HG03196 (cell line): ENCODE measurements around the gene MICALL1.

ENCODE experiments used
- ATAC-seq: cut with Tn5 transposase; IDR thresholded peaks from one replicate; pipeline ENCODE4 v1.9.1; 2021; ENCODE audit not compliant: unreplicated experiment

MICALL1 gene

DNA sequence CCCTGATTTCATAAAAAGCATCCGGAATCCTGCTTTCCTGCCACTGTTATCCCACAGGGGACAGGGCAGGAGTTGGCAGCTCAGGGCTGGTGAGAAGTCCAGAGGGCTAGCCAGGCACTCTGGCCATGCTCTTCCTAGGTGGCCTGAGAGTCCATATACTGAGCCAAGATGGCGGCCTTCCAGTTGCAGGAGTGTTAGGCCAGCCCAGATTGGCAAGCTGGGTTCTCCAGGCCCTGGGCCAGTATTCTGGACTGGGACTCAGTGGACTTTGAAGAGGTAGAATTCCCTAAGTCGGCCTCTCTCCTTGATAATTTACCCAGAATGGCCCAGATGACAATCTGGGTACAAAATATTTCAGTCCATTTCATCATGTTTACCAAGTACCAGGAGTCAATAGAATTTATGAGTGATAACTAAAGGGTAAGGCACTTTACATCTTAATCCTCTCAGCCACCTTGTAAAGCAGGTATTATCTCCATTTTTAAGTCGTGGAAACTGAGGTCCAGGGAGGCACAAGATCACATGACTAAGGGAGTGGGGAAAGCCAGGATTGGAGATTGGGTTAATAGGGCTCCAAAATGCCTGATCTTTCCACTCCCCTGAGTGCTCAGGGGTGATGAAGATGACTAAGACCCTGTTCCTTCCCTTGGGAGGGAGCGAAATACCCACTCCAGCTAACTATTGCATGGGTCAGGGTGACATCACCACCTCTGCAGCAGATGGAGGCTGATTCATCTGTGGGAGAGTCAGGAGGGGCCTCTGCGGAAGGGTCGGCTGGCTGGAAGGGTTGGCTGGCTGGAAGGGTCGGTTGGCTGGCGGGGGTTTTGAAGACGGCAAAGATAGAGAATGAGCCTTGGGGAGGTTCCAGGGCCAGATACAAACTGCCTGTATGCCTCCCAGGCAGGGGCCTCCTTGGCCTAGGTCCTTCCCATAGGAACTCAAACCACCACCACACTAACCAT lies 1.2 kb upstream of the MICALL1 start:
- no peak for ATAC-seq

GRCh38 chr22:37906364-37907008 lies 389 bp downstream of the MICALL1 start:
- no peak for ATAC-seq

- no peak for ATAC-seq
Observed at GRCh38 chr22:37907036-37907954, 1.2 kb downstream of the MICALL1 start.

DNA sequence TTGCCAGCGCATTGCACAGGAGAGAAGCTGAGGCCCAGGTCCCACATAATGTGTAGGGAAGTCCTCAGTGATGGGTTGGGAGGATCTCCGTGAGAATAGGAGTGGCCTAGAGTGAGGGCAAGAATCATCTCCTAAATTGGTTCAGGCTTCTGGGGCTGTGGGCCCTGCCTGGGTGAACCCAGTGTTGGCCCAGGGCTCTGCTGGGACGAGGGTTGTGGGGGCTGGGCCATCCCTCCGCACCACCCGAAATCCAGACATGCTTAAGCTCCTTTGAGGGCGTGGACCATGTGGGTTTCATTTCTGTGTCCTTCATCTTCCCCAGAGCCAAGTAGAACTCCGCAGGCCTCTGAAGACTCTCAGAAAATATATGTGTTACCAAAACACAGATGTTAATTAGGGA lies 3.7 kb downstream of the MICALL1 start:
- no peak for ATAC-seq

DNA sequence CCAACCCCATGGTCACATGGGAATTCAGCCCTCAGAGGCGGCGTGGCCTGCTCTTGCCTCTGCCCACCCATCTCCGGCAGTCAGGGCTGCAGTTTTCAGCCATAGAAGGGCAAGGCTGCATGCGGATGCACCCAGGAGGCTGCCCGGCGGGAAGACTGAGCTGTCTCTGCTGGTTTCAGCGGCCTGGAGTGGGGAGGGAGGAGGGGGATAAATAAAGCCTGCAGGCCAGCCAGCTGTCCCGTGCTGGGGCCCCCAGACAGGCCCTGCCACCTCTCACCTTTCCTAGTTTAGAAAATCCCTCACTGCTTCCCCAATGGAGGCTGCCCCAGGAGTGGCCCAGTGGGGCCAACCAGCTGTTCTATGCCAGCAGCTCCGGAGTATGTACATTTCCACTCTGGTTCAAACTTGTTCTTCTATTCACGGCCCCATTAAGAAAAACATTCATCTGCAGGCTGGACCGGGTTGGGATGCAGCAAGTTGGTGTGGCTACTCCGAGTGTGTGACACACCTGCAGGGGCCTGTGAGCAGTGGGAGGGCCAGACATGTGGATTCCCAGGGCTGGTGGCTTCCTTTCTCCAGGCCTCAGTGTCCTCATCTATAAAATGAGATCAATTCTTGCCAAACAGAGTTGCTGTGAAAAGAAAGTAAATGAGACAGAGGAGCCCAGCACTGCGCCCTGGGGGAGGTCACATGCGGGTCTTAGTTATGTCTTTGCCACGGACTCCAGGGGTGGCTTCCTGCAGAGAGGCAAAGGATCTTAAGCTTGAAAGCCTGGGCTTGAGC lies 5.0 kb downstream of the MICALL1 start:
- ATAC-seq, result no peak

DNA sequence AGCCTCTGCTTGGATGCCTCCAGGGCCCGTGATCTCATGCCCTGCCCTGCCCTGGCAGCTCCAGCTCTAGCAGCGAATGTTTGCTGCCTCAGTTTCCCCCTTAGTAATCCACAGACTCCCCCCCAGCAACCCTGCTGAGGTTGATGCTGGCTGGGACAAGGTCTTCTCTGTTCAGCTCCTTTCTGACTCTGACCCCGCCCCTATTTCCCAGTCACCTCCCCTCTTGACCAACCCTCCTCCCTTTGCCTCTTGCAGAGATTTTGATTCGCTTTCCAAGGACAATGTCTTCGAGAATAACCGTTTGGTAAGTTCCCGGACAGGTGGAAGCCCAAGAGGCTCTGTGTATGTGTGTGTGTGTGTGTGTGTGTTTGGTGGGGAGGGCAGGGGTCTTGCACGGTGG lies 5.6 kb downstream of the MICALL1 start:
- ATAC-seq, result no peak

- no peak for ATAC-seq
Observed at GRCh38 chr22:37912171-37912570, 6.1 kb downstream of the MICALL1 start.

- no peak for ATAC-seq
Observed at GRCh38 chr22:37913233-37913721, 7.2 kb downstream of the MICALL1 start.

- no peak for ATAC-seq
Observed at GRCh38 chr22:37916311-37916710, 10.2 kb downstream of the MICALL1 start.

GRCh38 chr22:37917874-37918548 lies 11.9 kb downstream of the MICALL1 start:
- ATAC-seq, result no peak

- no peak for ATAC-seq
Observed at GRCh38 chr22:37918580-37919270, 12.6 kb downstream of the MICALL1 start.

DNA sequence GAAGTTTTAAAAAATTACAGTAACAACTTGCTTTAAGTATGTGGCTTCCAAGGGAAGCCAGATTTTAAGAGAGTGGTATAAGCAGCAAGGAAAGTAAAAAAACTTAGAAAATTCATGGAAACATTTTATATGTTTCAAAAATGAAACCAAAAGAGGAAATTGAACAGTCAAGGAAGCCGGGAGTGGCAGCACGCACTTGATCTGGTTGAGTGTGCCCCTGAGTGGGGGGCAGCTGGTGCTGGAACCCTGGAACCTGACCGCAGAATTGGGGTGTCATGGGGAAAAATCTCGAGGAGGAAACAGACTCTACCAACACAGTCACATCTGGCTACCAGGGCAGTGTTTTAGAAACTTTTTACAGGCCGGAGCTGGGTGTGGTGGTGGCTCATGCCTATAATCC lies 14.0 kb downstream of the MICALL1 start:
- ATAC-seq, result no peak

DNA sequence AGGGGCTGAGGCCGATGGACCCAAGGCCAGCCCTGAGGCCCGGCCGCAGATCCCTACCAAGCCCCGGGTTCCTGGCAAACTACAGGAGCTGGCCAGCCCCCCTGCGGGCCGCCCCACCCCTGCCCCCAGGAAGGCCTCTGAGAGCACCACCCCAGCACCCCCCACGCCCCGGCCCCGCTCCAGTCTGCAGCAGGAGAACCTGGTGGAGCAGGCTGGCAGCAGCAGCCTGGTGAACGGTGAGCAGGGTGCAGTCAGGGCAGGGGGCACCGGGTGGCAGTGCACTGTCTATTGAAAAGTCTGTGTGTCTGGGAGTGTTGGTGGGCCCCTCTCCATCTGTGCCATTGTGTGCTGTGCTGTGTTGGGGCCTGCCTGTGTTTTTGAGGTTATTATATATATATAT lies 16.1 kb downstream of the MICALL1 start:
- no peak for ATAC-seq

GRCh38 chr22:37923927-37924326 lies 17.8 kb downstream of the MICALL1 start:
- no peak for ATAC-seq

- ATAC-seq, result no peak
Observed at GRCh38 chr22:37924386-37925065, 18.4 kb downstream of the MICALL1 start.

DNA sequence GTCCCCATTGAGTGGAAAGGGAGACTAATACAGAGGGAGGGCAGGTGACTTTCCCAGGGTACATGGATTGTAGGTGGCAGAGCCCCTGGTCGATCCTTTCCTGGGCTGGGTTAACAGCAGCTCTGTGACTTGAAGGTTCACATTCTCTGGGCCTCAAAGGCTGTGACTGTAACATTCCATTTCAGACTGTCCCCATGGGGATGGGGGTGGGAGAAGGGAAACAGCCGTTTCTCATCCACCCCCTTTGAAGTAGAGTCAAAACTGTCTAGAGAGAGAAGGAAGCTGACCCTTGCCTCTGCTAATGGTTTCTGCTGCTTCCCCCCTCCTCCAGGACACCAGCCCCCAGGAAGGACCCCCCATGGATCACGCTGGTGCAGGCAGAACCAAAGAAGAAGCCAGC lies 19.2 kb downstream of the MICALL1 start:
- no peak for ATAC-seq

GRCh38 chr22:37925767-37926166 lies 19.7 kb downstream of the MICALL1 start:
- no peak for ATAC-seq

DNA sequence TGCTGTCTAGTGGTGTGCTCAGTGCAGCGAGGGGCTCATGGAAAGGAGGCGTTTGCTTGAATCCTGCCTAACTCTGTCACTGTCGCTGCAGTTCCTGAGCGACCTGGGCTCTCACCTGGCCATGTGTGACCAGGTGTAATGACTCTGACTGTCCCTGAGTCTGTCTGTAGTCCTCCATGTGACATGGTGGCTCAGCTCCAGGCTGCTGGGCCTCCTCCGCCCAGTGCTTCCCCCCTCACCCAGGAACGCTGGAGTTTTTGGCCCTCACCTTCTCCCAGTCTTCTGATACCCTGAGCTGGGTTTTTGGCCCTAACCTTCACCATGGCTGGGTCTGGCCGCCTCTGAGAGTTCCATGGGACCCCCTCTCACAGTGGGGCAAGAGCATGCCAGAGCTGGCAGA lies 20.3 kb downstream of the MICALL1 start:
- no peak for ATAC-seq
